OCI-LY3 (cell line): ENCODE results near the gene PSMA2.

ENCODE experiments used
- CTCF ChIP-seq: fragments of 200-600, 300-600 bp; sonication (generic); IDR thresholded peaks from 2 replicates; pipeline ENCODE4 v1.5.1; 2014; ENCODE audit warnings: antibody characterized with exemption, low read length, low read depth
- EZH2phosphoT487 ChIP-seq: fragments of 200-600 bp; shearing (Covaris generic); IDR thresholded peaks from 2 replicates; pipeline ENCODE4 v1.6.1; 2018; ENCODE audit warnings: antibody characterized with exemption, mixed run types, low read depth

- no peak for TF ChIP-seq CTCF
- TF ChIP-seq EZH2phosphoT487, result no peak
These were observed 29.6 kb downstream of the PSMA2 start for GRCh38 chr7:42902331-42902730.
